ENCODE data around the gene MPDZ.

GRCh38 chr9:13234932-13235331 is 44.6 kb downstream of the MPDZ start:
- TF ChIP-seq CTCF (IDR thresholded peaks at IDR 0.05) = no peak
- TF ChIP-seq POLR2AphosphoS5 (IDR thresholded peaks at IDR 0.05; ENCODE audit: insufficient read depth in 1 of 2, low read depth in 1 of 2) = no peak
